EL (cell line): ENCODE data around the gene OCA2.
"Not testable (repeated sequence)": the region's sequence is repeated elsewhere in the genome, so short reads cannot be mapped to it uniquely, and the experiment has no call there.

Experiments
- DNase-seq: peaks from one replicate; pipeline ENCODE4 v3.0.0-alpha.2; 2016

Gene OCA2

GRCh38 chr15:27990521-27991515 is 108.3 kb downstream of the OCA2 start:
- no peak for DNase-seq

- no peak for DNase-seq
These were observed 109.3 kb downstream of the OCA2 start for GRCh38 chr15:27989838-27990237.

GRCh38 chr15:27989427-27989826 is 109.7 kb downstream of the OCA2 start:
- no peak for DNase-seq

- DNase-seq = no peak
These were observed 114.0 kb downstream of the OCA2 start for GRCh38 chr15:27985099-27985498.

- no peak for DNase-seq
These were observed 115.6 kb downstream of the OCA2 start for GRCh38 chr15:27983496-27983895.

GRCh38 chr15:27977696-27978095 is 121.4 kb downstream of the OCA2 start:
- no peak for DNase-seq

- DNase-seq = no peak
These were observed 125.2 kb downstream of the OCA2 start for GRCh38 chr15:27973886-27974285.

GRCh38 chr15:27970661-27971392 is 128.3 kb downstream of the OCA2 start:
- no peak for DNase-seq

GRCh38 chr15:27967541-27967940 is 131.6 kb downstream of the OCA2 start:
- DNase-seq = no peak

GRCh38 chr15:27965546-27965945 is 133.6 kb downstream of the OCA2 start:
- DNase-seq = no peak

- DNase-seq = no peak
These were observed 137.3 kb downstream of the OCA2 start for GRCh38 chr15:27961801-27962200.

GRCh38 chr15:27958911-27959578 is 140.1 kb downstream of the OCA2 start:
- DNase-seq = no peak

GRCh38 chr15:27956285-27956684 is 142.8 kb downstream of the OCA2 start:
- DNase-seq = no peak

- DNase-seq = no peak
These were observed 144.0 kb downstream of the OCA2 start for GRCh38 chr15:27955087-27955486.

GRCh38 chr15:27952593-27952992 is 146.5 kb downstream of the OCA2 start:
- not testable (repeated sequence) for DNase-seq

- no peak for DNase-seq
These were observed 147.8 kb downstream of the OCA2 start for GRCh38 chr15:27951191-27951890.

- DNase-seq = no peak
These were observed 150.0 kb downstream of the OCA2 start for GRCh38 chr15:27949089-27949488.

GRCh38 chr15:27939246-27939645 is 159.9 kb downstream of the OCA2 start:
- no peak for DNase-seq

- no peak for DNase-seq
These were observed 161.3 kb downstream of the OCA2 start for GRCh38 chr15:27937851-27938250.

GRCh38 chr15:27936164-27936563 is 163.0 kb downstream of the OCA2 start:
- no peak for DNase-seq

GRCh38 chr15:27935328-27935727 is 163.8 kb downstream of the OCA2 start:
- DNase-seq = no peak

- DNase-seq = no peak
These were observed 164.3 kb downstream of the OCA2 start for GRCh38 chr15:27934782-27935181.

GRCh38 chr15:27933562-27933961 is 165.6 kb downstream of the OCA2 start:
- DNase-seq = no peak
